SK-N-SH (cell line): ENCODE results near the gene CGN.

Source experiments
- TAF1 ChIP-seq: IDR thresholded peaks from 2 replicates; pipeline ENCODE4 v1.6.1; 2012; ENCODE audit warnings: low read depth, mild to moderate bottlenecking, low read length, moderate library complexity, borderline replicate concordance
- TF ChIP-seq, protein P1 (sequence below): fragments of 200-600 bp; sonication (generic); IDR thresholded peaks from 2 replicates; pipeline ENCODE4 v1.6.1; 2017; ENCODE audit warnings: antibody characterized with exemption, mild to moderate bottlenecking, moderate library complexity
- TF ChIP-seq, protein P2 (sequence below): IDR thresholded peaks from 2 replicates; pipeline ENCODE4; 2012

DNA sequence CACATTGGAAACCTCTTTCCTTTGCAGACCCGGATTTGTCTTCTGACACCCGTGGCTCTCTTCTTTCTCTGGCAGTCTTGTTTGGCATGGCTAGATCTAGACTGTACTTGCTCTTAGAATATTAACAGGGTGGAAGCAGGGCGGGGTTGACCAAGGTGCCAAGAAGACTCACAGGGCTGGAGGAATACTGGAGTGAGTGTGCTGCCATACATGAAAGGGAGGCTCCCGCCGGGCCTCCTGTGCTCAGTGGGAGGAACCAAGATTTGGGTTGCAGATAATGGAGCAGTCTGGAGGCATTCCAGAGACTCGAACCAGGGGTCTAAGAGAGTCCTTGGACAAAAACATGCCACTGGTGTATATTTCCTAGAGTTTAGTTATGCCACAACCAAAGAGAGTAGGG is 73.1 kb downstream of the CGN start:
- TF ChIP-seq TAF1, result no peak
- TF ChIP-seq, protein P1, sequence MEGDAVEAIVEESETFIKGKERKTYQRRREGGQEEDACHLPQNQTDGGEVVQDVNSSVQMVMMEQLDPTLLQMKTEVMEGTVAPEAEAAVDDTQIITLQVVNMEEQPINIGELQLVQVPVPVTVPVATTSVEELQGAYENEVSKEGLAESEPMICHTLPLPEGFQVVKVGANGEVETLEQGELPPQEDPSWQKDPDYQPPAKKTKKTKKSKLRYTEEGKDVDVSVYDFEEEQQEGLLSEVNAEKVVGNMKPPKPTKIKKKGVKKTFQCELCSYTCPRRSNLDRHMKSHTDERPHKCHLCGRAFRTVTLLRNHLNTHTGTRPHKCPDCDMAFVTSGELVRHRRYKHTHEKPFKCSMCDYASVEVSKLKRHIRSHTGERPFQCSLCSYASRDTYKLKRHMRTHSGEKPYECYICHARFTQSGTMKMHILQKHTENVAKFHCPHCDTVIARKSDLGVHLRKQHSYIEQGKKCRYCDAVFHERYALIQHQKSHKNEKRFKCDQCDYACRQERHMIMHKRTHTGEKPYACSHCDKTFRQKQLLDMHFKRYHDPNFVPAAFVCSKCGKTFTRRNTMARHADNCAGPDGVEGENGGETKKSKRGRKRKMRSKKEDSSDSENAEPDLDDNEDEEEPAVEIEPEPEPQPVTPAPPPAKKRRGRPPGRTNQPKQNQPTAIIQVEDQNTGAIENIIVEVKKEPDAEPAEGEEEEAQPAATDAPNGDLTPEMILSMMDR, result no peak
- TF ChIP-seq, protein P2, sequence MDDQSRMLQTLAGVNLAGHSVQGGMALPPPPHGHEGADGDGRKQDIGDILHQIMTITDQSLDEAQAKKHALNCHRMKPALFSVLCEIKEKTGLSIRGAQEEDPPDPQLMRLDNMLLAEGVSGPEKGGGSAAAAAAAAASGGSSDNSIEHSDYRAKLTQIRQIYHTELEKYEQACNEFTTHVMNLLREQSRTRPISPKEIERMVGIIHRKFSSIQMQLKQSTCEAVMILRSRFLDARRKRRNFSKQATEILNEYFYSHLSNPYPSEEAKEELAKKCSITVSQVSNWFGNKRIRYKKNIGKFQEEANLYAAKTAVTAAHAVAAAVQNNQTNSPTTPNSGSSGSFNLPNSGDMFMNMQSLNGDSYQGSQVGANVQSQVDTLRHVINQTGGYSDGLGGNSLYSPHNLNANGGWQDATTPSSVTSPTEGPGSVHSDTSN, result no peak
